Measurements from ENCODE around the gene ERCC6L. TPM values are rescaled to one million over a fixed set of nuclear protein-coding genes. Genes with fewer than 3 reads are reported as not detected.
"Not testable (repeated sequence)": the region's sequence is repeated elsewhere in the genome, so short reads cannot be mapped to it uniquely, and the experiment has no call there.

The ERCC6L gene
- polyA plus RNA-seq, 1 donor (not counting 4 experiments of a cell fraction or from before 2014, with no cell fraction given) = 4.1 TPM

DNA sequence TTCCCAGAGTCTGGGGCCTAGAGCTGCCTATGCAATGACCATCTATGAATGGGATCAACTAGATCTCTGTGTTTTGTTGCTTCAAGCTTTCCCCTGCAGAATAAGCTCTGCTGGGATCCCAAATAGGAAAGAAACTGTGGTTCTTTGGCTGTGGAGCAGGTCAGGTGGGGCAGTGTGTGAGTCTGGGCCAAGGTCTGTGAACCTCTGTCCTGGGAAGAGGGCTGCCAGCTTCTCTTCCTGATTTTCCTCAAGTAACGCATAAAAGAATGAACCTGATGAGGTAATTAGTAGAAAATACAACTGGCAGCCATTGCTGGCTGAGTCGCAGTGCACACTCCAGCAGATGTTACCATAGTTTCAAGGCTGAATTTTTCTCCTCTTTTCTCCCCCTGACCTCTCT, 61.8 kb downstream of the ERCC6L start:
- DNase-seq (ENCODE audit: low read depth, low spot score) = no peak
- no peak for FAIRE-seq
- Histone ChIP-seq H3K9ac (ENCODE audit: control insufficient read depth, extremely low read depth, insufficient read depth, low read length) (no peak overlapping the region), H3K27ac (ENCODE audit: control insufficient read depth, insufficient read depth, low read length) (no peak overlapping the region), H3K36me3 (ENCODE audit: control insufficient read depth in 2 of 2, extremely low read depth in 1 of 2, insufficient read depth in 2 of 2, low read length in 2 of 2) (no peaks in the 10 kb centered on the region), H3K9me3 (ENCODE audit: control insufficient read depth, low read depth, low read length) (no peaks in the 10 kb centered on the region), H3K79me2 (ENCODE audit: control insufficient read depth, insufficient read depth, low read length) (peaks cover 3% of the 10 kb centered on the region), H2AFZ (ENCODE audit: control insufficient read depth, low read length) (no peak overlapping the region), H3K4me3 (ENCODE audit: control insufficient read depth in 2 of 3, extremely low read depth in 1 of 3, insufficient read depth in 2 of 3, low read depth in 1 of 3, low read length in 3 of 3) (no peak overlapping the region), H3K4me2 (ENCODE audit: control insufficient read depth, extremely low read depth, insufficient read depth, low read depth, low read length) (no peak overlapping the region), H3K27me3 (ENCODE audit: control insufficient read depth, extremely low read depth, insufficient read depth, low read length) (no peaks in the 10 kb centered on the region), H3K9me1 (ENCODE audit: control insufficient read depth, extremely low read depth, insufficient read depth, low read length) (no peaks in the 10 kb centered on the region), H3K4me1 (ENCODE audit: control insufficient read depth, extremely low read depth, insufficient read depth, low read length) (peaks cover 6% of the 10 kb centered on the region), H4K20me1 (ENCODE audit: control insufficient read depth, extremely low read depth, insufficient read depth, low read length) (no peaks in the 10 kb centered on the region)
- dilution Hi-C loops (cut with MboI; ENCODE audit: extremely low pct_ligation_motif_present, low sequenced_read_pairs) = no loop called here
- TF ChIP-seq EZH2 (IDR thresholded peaks at IDR 0.05; ENCODE audit: low read length) (no peak), CTCF (optimal IDR thresholded peaks at IDR 0.05 in 1 of 3, IDR thresholded peaks at IDR 0.05 in 1 of 3, conservative IDR thresholded peaks at IDR 0.05 in 1 of 3; ENCODE audit: extremely low read depth in 1 of 3, insufficient read depth in 2 of 3, low read length in 3 of 3) (no peak)

DNA sequence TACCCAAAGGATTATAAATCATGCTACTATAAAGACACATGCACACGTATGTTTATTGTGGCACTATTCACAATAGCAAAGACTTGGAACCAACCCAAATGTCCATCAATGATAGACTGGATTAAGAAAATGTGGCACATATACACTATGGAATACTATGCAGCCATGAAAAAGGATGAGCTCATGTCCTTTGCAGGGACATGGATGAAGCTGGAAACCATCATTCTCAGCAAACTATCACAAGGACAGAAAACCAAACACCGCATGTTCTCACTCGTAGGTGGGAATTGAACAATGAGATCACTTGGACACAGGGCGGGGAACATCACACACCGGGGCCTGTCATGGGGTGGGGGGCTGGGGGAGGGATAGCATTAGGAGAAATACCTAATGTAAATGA, 62.5 kb downstream of the ERCC6L start:
- H3K4me3 ChIP-seq (ENCODE audit: control insufficient read depth in 2 of 3, extremely low read depth in 1 of 3, insufficient read depth in 2 of 3, low read depth in 1 of 3, low read length in 3 of 3); H2AFZ ChIP-seq (ENCODE audit: control insufficient read depth, low read length); FAIRE-seq; H3K27ac ChIP-seq (ENCODE audit: control insufficient read depth, insufficient read depth, low read length); H3K9me3 ChIP-seq (ENCODE audit: control insufficient read depth, low read depth, low read length); H3K4me1 ChIP-seq (ENCODE audit: control insufficient read depth, extremely low read depth, insufficient read depth, low read length); dilution Hi-C loops (cut with MboI; ENCODE audit: extremely low pct_ligation_motif_present, low sequenced_read_pairs); H3K9me1 ChIP-seq (ENCODE audit: control insufficient read depth, extremely low read depth, insufficient read depth, low read length); DNase-seq (ENCODE audit: low read depth, low spot score); H3K79me2 ChIP-seq (ENCODE audit: control insufficient read depth, insufficient read depth, low read length); H3K27me3 ChIP-seq (ENCODE audit: control insufficient read depth, extremely low read depth, insufficient read depth, low read length); H3K4me2 ChIP-seq (ENCODE audit: control insufficient read depth, extremely low read depth, insufficient read depth, low read depth, low read length); H3K9ac ChIP-seq (ENCODE audit: control insufficient read depth, extremely low read depth, insufficient read depth, low read length); H3K36me3 ChIP-seq (ENCODE audit: control insufficient read depth in 2 of 2, extremely low read depth in 1 of 2, insufficient read depth in 2 of 2, low read length in 2 of 2); H4K20me1 ChIP-seq (ENCODE audit: control insufficient read depth, extremely low read depth, insufficient read depth, low read length): not testable (repeated sequence)

- no peak overlapping the region for H3K9ac ChIP-seq (ENCODE audit: control insufficient read depth, extremely low read depth, insufficient read depth, low read length)
- TF ChIP-seq CTCF (optimal IDR thresholded peaks at IDR 0.05 in 1 of 3, IDR thresholded peaks at IDR 0.05 in 1 of 3, conservative IDR thresholded peaks at IDR 0.05 in 1 of 3; ENCODE audit: extremely low read depth in 1 of 3, insufficient read depth in 2 of 3, low read length in 3 of 3) = no peak
- no peak for TF ChIP-seq EZH2 (IDR thresholded peaks at IDR 0.05; ENCODE audit: low read length)
- peaks cover 3% of the 10 kb centered on the region for H3K27me3 ChIP-seq (ENCODE audit: control insufficient read depth, extremely low read depth, insufficient read depth, low read length)
- no peaks in the 10 kb centered on the region for H3K9me3 ChIP-seq (ENCODE audit: control insufficient read depth, low read depth, low read length)
- H3K79me2 ChIP-seq (ENCODE audit: control insufficient read depth, insufficient read depth, low read length) = no peaks in the 10 kb centered on the region
- no peak overlapping the region for H3K27ac ChIP-seq (ENCODE audit: control insufficient read depth, insufficient read depth, low read length)
- H3K4me2 ChIP-seq (ENCODE audit: control insufficient read depth, extremely low read depth, insufficient read depth, low read depth, low read length) = no peak overlapping the region
- H3K4me3 ChIP-seq (ENCODE audit: control insufficient read depth in 2 of 3, extremely low read depth in 1 of 3, insufficient read depth in 2 of 3, low read depth in 1 of 3, low read length in 3 of 3) = no peak overlapping the region
- FAIRE-seq (no peak), DNase-seq (ENCODE audit: low read depth, low spot score) (no peak)
- no peaks in the 10 kb centered on the region for H3K36me3 ChIP-seq (ENCODE audit: control insufficient read depth in 2 of 2, extremely low read depth in 1 of 2, insufficient read depth in 2 of 2, low read length in 2 of 2)
- no peaks in the 10 kb centered on the region for H3K9me1 ChIP-seq (ENCODE audit: control insufficient read depth, extremely low read depth, insufficient read depth, low read length)
- H2AFZ ChIP-seq (ENCODE audit: control insufficient read depth, low read length) = no peak overlapping the region
- no peaks in the 10 kb centered on the region for H4K20me1 ChIP-seq (ENCODE audit: control insufficient read depth, extremely low read depth, insufficient read depth, low read length)
- no peaks in the 10 kb centered on the region for H3K4me1 ChIP-seq (ENCODE audit: control insufficient read depth, extremely low read depth, insufficient read depth, low read length)
- dilution Hi-C loops (cut with MboI; ENCODE audit: extremely low pct_ligation_motif_present, low sequenced_read_pairs) = no loop called here
Measured at GRCh38 chrX:72169008-72169728, 69.7 kb downstream of the ERCC6L start.

All from keratinocyte (primary cell).